ENCODE data around the gene CEBPZ.
A peak's percentile ranks its signal among the peaks of the same experiment; 100 is the strongest.
"Not testable (repeated sequence)": the region's sequence is repeated elsewhere in the genome, so short reads cannot be mapped to it uniquely, and the experiment has no call there.

CEBPZ gene

GRCh38 chr2:37231241-37232130 lies at the start of gene CEBPZ, which contains the start of gene NDUFAF7:
Gene CEBPZ (minus strand): TSS chr2:37231596. CDS start chr2:37231567, 29 bp downstream.
Gene NDUFAF7 (plus strand): TSS chr2:37231658. CDS start chr2:37231706, 48 bp downstream.
- peak; percentile 74 to 87 for DNase-seq (ENCODE audit: low read depth in 1 of 2, low spot score in 1 of 2)

- no peak for DNase-seq (ENCODE audit: low read depth in 1 of 2, low spot score in 1 of 2)
These were observed 44.9 kb upstream of the CEBPZ start for GRCh38 chr2:37276291-37276690.

- DNase-seq (ENCODE audit: low read depth in 1 of 2, low spot score in 1 of 2), result no peak
These were observed 43.1 kb upstream of the CEBPZ start for GRCh38 chr2:37274359-37274965.

- no peak for DNase-seq (ENCODE audit: low read depth in 1 of 2, low spot score in 1 of 2)
These were observed 40.1 kb upstream of the CEBPZ start for GRCh38 chr2:37271376-37272067.

- no peak for DNase-seq (ENCODE audit: low read depth in 1 of 2, low spot score in 1 of 2)
These were observed 36.7 kb upstream of the CEBPZ start for GRCh38 chr2:37268111-37268510.

GRCh38 chr2:37267685-37268084 lies 36.3 kb upstream of the CEBPZ start:
- DNase-seq (ENCODE audit: low read depth in 1 of 2, low spot score in 1 of 2), result no peak

GRCh38 chr2:37263839-37264238 lies 32.4 kb upstream of the CEBPZ start:
- no peak for DNase-seq (ENCODE audit: low read depth in 1 of 2, low spot score in 1 of 2)

- DNase-seq (ENCODE audit: low read depth in 1 of 2, low spot score in 1 of 2), result no peak
These were observed 31.1 kb upstream of the CEBPZ start for GRCh38 chr2:37262522-37262921.

GRCh38 chr2:37250869-37251740 lies 19.7 kb upstream of the CEBPZ start:
- no peak for DNase-seq (ENCODE audit: low read depth in 1 of 2, low spot score in 1 of 2)

- DNase-seq (ENCODE audit: low read depth in 1 of 2, low spot score in 1 of 2), result no peak
These were observed 14.8 kb upstream of the CEBPZ start for GRCh38 chr2:37246205-37246604.

- DNase-seq (ENCODE audit: low read depth in 1 of 2, low spot score in 1 of 2), result no peak
These were observed 13.4 kb upstream of the CEBPZ start for GRCh38 chr2:37244755-37245154.

- peak in 1 of 2 donors; percentile 14 for DNase-seq (ENCODE audit: low read depth in 1 of 2, low spot score in 1 of 2)
These were observed 12.6 kb upstream of the CEBPZ start for GRCh38 chr2:37244017-37244416.

GRCh38 chr2:37243435-37243834 lies 12.0 kb upstream of the CEBPZ start:
- DNase-seq (ENCODE audit: low read depth in 1 of 2, low spot score in 1 of 2), result no peak

GRCh38 chr2:37232131-37232933 lies 936 bp upstream of the CEBPZ start:
- DNase-seq (ENCODE audit: low read depth in 1 of 2, low spot score in 1 of 2), result no peak

- DNase-seq (ENCODE audit: low read depth in 1 of 2, low spot score in 1 of 2), result no peak
These were observed 815 bp downstream of the CEBPZ start for GRCh38 chr2:37230581-37230980.

GRCh38 chr2:37228788-37229187 lies 2.6 kb downstream of the CEBPZ start:
- no peak for DNase-seq (ENCODE audit: low read depth in 1 of 2, low spot score in 1 of 2)

- DNase-seq (ENCODE audit: low read depth in 1 of 2, low spot score in 1 of 2), result no peak
These were observed 4.5 kb downstream of the CEBPZ start for GRCh38 chr2:37226863-37227262.

- not testable (repeated sequence) for DNase-seq (ENCODE audit: low read depth in 1 of 2, low spot score in 1 of 2)
These were observed 6.3 kb downstream of the CEBPZ start for GRCh38 chr2:37225129-37225528.

- DNase-seq (ENCODE audit: low read depth in 1 of 2, low spot score in 1 of 2), result no peak
These were observed 7.3 kb downstream of the CEBPZ start for GRCh38 chr2:37224063-37224462.

GRCh38 chr2:37223131-37223530 lies 8.3 kb downstream of the CEBPZ start:
- DNase-seq (ENCODE audit: low read depth in 1 of 2, low spot score in 1 of 2), result no peak

Measured in activated CD4-positive, alpha-beta T cell treated with anti-CD3 and anti-CD28 coated beads, Interleukin-2, amount 50 U/mL, for 24 hours (primary cell).